A549 (cell line): ENCODE measurements around the gene ARSJ.

Experiments
- CTCF ChIP-seq: fragments of >200 bp; sonication (Bioruptor Twin); formaldehyde crosslinking; IDR thresholded peaks from 3 replicates; pipeline ENCODE4 v1.5.1; 2016
- HDAC2 ChIP-seq: fragments of 200-600 bp; sonication (generic); IDR thresholded peaks from 2 replicates; pipeline ENCODE4 v1.6.1; 2016
- RCOR1 ChIP-seq: fragments of 150-350 bp; IDR thresholded peaks from 2 replicates; pipeline ENCODE4 v1.6.1; 2014; ENCODE audit warnings: antibody characterized with exemption, low read length, low read depth

DNA sequence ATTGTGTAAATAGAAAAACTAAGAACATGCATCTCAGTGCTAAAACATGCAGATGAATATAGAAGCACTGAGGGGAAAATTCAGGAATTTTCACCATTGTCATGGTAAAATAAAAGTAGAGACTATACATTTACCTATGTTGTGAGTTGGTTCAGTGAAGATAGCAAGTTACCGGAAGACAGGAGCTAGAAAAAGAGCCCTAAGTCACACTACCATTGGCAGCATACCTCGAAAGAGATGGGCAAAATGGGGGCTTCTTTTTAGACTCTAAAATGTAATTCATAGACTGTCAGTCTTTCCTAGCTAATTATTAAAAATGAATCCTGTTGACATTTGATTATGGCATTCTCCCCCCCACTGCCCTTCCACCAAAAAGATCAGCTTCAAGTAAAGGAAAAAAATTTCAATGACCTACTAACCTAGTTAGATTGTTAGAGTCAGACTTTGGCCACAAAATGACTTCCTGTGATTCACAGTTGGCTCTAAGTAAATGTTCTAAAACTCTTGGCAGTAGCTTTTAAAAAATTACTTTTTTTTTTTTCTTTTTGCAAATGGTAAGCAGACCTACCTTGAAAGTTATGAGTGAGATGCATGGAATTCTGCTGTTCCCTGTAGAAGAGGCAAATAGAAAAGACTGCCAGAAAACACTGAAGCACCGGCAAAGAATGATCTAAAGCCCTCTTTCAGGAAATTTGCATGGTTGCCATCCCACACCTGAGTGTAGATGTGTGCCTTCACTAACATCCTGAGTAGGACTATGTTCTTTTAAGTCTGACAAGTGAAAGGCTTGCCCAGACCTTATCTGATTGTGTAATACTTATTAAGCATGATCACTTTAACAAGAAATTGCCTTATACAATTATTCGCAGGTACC, 26.4 kb upstream of the ARSJ start:
- TF ChIP-seq RCOR1 (no peak), HDAC2 (no peak), CTCF (no peak)
